ENCODE data around the gene BPIFB1.

- TF ChIP-seq POLR2A (IDR thresholded peaks at IDR 0.05) (no peak), CTCF (IDR thresholded peaks at IDR 0.05) (no peak), POLR2AphosphoS5 (IDR thresholded peaks at IDR 0.05) (no peak), EP300 (IDR thresholded peaks at IDR 0.05) (no peak)
Observed at GRCh38 chr20:33320006-33320405, 37.0 kb downstream of the BPIFB1 start.

All from sigmoid colon (tissue), 4 donors.